NCI-H2081 treated with DMSO at 0.1 percent for 48 hours (cell line): ENCODE results near the gene LIN7B.

Experiments
- DNase-seq: peaks from one replicate; lab custom pipeline; 2025; lab: John Stamatoyannopoulos, UW

The LIN7B gene

DNA sequence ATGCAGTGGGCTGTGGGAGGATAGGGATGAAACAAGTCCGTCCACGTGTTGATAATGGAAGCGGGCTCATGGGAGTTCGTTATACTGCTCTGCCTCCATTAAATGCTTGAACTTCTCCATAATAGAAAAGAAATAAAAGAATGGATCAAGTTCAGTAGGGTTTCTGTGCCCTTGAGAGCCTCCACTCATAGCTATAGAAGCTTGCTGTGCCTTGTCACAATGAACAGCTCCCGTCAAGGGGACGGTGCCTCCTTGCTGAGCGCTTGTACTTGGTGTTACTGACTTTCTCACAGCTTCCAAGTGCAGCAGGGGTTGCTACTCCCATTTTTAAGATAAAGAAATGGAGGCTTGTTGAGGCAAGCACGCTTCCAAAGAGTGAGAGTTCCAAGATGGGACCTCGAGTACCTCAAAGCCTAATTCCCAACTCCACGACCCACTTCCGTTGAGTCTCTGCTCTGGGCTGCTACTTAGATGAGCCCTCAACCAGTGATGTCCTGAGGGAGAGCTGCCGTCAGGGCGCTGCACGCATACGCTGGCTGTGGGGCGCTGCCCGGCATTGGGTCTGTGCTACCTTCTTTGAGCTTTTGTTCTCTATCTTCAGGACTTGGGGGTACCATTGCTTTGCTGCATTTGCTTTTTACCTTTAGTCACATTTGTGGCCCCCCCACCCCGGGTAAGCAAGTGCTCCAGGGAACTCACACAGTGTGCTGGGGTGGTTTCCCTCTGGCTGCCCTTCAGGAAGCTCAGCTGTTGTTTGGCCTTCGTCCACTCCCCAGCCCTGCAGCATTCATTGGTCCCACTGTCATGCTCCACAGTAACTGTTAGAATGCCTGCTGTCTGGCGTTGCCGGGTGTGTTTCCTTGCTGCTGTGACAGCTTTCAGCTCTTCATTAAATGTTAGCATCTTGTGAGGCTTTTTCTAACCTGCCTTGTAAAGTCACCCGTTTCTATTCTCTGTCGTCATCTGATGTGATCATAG is 19.4 kb upstream of the LIN7B start:
- no peak for DNase-seq

DNA sequence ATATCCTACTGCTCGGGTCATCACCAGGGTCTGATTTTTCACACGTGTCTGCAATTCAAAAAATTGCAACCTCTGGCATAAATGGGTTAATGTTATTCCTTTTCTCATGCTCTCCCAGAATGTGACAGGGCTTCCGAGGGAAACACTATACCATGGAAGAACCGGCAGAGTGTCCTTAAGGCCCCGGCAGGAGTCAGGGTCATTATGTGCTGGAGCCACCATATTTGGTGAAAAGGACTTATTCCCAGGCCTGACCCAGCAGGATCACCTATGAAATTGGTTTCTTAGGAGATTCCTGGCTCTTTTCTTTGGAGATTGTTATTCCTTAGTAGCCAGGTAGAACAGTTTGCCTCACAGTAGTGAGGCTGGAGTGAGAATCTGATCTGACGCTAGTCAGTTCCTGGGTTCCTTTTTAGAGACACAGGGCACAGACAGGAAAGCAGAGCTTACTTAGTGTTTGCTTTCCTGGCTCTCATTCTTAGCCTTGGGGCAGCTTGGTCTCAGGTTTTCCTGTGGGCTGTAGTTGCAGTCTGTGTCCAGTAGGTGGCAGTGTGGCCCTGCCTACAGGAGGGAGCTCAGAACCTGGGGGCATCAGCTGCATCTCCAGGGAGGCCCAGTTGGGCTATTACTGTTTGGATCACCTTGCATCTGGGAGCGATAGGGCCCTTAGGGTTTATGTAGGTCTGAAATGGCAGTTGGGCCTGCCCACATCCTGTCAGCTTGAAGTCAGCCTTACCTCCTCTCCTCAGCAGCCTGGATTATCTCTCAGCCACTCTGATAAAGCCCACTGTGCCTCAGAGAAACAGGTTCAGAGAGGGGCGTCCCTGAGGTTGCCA is 16.5 kb upstream of the LIN7B start:
- DNase-seq, result peak; percentile 42

DNA sequence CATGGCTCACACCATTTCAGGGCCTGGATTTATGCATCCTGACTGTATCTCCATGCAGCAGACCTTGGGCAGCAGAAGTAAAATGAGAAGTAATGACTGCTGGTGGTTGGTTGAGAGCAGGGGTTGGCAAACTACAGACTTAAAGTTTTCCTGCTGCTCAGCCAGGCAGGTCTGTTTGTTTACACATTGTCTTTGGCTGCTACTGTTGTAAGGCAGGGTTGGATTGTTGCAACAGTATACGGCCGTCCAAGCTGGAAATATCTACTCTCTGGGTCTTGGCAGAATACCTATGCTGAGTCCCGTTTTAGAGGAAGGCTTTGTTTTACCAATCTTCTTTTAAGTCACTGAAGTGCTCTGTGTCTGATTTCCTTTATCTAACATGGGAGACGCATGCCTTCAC is 15.4 kb upstream of the LIN7B start:
- DNase-seq, result no peak

DNA sequence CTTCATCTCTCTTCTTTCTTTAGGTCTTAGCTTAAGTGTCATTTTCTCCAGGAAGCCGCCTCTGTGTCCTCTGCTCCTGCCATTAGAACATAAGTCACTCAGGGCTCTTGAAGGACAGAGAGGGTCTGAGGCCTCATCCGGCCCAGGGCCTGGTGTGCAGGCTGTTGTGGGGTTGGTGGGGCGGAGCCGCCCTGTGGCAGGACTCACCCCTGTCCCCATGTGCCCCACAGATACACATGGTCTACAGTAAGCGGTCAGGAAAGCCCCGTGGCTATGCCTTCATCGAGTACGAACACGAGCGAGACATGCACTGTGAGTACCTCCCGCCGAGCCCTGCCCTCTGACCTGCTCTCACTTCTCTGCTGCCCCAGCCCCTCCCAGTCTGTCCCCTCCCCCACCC is 13.0 kb upstream of the LIN7B start:
- DNase-seq, result no peak

GRCh38 chr19:49102303-49102702 is 11.9 kb upstream of the LIN7B start:
- no peak for DNase-seq

DNA sequence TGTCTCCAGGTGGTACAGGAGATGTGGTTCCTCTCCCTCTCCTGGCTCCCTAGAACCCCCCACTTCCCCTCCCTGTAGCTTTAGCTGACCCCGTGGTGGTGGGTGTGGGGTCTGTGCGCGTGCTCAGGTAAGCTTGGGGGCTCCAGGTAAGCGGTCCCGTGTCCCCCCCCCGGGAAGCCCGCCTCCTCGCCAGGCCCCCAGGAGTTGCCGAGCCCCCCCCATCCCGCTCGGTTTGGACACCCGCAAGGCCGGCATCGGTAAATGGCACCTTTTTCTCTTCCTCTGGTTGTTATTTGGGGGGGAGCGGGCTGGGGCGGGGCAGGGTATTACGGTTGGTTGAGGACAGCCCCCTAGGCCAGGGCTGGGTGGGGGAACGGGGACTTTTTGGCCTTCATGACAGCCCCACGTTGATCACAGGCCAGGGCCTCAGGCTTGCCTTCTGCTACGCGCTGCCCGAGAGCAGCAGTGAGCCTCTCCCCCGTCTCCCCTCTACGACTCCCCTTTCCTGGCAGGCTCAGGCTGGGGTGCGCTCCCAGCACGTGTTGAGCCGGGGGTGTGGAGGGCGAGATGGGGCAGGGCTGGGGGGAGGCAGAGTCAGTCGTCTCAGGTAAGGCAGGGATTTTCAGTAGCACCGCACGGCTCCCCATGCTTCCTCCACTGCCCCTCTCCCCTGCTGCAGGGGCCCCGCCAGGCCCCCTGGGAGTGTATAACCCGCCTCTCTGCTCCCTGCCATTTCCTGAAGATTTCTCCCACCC is 10.7 kb upstream of the LIN7B start:
- no peak for DNase-seq

DNA sequence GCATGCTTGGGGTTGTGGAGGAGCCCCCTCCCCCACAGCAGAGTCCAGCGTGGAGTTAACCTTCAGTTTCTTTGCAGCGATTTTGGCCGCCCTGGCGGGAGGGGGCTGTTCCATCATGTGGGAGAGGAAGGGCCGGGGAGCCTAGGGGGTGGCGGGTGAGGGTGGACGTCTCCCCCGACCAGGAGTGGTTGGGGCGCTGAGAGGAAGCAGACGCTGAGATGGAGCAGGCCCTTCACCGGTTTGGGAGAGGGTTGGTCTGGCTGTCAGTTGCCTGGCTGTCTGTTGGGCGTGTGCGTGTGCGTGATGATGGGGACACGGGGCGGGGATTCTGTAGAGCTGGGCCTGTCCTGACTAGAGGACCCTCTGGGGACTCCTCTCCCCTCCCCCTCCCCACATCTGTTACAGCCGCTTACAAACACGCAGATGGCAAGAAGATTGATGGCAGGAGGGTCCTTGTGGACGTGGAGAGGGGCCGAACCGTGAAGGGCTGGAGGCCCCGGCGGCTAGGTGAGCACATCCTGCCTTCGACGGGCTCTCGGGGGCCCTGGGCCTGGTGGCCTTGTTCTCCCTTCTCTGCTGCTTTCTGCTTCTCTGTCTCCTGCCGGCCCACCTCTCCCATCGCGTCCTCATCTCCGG is 9.8 kb upstream of the LIN7B start:
- DNase-seq, result no peak

DNA sequence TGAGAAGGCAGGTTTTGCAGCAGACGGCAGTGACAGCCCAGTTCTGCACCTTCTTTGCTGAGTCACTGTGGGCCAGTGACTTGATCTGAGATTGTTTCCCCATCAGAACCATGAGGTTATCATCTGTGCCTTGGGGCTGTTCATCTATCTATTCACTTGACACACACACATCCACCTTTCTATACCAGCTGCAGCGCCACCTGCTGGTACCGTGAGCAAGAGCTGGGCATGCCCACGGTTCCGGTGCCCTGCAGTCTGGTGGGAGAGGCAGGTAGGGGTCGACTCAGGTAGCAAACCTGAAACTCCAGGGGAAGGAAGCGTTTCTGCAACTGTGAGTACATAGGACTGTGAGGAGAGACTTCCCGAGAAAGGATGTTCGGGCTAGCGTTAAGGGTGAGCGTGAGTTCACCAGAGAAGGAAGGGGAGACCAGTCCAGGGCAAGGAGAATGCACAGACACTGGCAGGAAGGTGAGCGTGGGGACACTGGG is 7.5 kb upstream of the LIN7B start:
- DNase-seq, result no peak

DNA sequence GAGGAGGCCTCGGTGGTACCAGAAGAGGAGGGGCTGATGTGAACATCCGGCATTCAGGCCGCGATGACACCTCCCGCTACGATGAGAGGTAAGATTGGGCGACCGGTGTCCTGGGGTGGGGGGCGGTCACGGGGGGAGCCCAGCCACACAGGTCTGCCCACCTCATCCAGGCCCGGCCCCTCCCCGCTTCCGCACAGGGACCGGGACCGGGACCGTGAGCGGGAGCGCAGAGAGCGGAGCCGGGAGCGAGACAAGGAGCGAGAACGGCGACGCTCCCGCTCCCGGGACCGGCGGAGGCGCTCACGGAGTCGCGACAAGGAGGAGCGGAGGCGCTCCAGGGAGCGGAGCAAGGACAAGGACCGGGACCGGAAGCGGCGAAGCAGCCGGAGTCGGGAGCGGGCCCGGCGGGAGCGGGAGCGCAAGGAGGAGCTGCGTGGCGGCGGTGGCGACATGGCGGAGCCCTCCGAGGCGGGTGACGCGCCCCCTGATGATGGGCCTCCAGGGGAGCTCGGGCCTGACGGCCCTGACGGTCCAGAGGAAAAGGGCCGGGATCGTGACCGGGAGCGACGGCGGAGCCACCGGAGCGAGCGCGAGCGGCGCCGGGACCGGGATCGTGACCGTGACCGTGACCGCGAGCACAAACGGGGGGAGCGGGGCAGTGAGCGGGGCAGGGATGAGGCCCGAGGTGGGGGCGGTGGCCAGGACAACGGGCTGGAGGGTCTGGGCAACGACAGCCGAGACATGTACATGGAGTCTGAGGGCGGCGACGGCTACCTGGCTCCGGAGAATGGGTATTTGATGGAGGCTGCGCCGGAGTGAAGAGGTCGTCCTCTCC is 6.3 kb upstream of the LIN7B start:
- no peak for DNase-seq

GRCh38 chr19:49109051-49109450 is 5.1 kb upstream of the LIN7B start:
- no peak for DNase-seq

DNA sequence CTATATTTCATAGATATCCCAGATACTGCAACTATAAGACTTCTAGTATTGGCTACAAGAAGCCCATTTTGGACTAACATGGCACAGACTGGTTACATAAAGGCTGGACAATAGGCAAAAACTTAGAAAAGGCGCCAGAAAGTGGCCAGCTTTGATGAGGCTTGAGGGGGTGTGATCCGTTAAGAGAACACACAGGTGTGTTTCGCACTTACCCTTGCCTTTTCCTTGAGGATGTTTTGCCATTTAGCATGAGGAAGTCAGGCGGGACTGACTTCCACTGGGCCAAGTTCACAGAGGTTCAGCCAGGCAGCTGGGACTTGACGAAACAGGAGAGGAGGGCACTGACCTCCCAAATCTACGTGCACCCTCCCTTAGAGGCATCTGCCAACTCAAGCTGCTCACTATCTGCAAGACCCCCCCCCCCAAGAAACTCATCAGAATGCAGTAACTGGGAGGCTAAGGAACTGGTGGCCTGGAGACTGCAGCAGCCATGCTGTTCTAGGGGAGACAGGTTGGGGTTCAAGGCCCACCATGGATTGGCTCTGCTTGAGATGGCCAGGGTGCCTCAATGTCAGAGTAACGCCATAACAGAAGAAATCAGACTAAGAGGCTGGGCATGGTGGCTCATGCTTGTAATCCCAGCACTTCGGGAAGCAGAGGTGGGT is 4.5 kb upstream of the LIN7B start:
- no peak for DNase-seq

- DNase-seq, result no peak
Measured at GRCh38 chr19:49110567-49110966, 3.6 kb upstream of the LIN7B start.

- no peak for DNase-seq
Measured at GRCh38 chr19:49111218-49111998, 2.8 kb upstream of the LIN7B start.

DNA sequence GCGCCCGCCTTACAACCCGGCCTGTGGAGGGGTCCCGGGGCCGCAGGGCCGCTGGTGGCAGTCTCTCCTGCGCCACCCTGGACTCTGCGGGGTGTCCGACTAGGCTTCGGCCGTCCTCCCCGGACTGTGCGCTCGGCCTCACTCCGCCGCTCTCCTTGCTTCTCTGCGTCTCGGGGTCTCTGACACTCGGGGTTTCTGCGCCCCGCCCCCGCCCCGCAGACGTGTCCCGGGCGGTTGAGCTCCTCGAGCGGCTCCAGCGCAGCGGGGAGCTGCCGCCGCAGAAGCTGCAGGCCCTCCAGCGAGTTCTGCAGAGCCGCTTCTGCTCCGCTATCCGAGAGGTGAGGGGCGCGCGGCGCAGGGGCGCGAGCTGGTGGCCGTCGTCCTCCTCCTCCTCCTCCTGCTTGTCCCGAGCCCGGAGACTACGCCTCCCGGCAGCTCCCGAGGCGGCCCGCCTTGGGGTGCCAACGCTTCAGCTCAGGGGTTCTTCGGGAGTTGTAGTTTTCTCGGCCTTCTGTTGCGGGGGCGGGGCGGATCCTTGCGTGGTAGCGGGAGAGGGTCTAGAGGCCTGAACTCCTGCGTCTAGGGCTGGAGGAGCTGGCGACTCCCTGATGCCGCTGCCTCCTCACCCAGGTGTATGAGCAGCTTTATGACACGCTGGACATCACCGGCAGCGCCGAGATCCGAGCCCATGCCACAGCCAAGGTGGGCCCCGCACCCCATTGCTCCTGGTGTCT is 627 bp downstream of the LIN7B start:
- DNase-seq, result no peak

GRCh38 chr19:49116544-49116943 is 2.4 kb downstream of the LIN7B start:
- DNase-seq, result no peak

DNA sequence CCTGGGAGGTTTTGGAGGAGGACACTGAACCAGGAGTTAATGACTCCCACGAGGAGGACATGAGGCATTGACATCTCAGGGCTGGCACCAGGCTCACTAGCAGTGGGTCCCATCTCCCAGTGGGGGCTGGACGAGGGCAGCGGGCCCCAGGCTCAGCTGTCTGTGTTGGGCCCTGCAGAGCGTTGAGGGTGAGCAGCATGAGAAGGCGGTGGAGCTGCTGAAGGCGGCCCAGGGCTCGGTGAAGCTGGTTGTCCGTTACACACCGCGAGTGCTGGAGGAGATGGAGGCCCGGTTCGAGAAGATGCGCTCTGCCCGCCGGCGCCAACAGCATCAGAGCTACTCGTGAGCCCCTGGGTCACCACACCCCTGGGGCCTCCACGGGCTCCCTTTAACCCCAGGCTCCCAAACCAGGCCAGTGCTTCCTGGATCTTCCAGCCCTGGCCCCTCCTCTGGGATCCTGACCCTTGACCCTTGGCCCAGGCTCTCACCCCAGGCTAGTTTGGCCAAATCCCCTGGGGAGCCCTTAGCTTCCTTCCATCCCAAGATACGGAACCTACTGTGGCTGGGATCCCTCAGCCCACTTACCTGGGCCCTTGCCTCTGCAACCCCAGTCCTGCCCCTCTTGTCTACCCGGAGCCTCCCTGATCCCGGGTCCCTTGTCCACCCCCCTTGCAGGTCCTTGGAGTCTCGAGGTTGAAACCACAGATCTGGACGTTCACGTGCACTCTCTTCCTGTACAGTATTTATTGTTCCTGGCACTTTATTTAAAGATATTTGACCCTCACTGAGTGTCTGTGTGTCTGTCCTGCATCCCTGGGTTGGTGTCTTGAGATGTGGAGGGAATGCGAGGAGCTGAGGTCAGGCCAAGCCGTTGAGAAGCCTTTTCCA is 3.8 kb downstream of the LIN7B start:
- no peak for DNase-seq

GRCh38 chr19:49118565-49119410 is 4.6 kb downstream of the LIN7B start, which contains the start of gene C19orf73:
TSS of gene C19orf73 (minus strand) at chr19:49119143. CDS start at chr19:49119022, 121 bp downstream.
- peak; percentile 71 for DNase-seq
